A673 (cell line): ENCODE results near the gene ZBTB6. TPM values are rescaled to one million over a fixed set of nuclear protein-coding genes. Genes with fewer than 3 reads are reported as not detected.
"Not testable (repeated sequence)": the region's sequence is repeated elsewhere in the genome, so short reads cannot be mapped to it uniquely, and the experiment has no call there.

Experiments
- BruUV-seq: library from RNA; stranded (reverse); fragments of 400-500 nt; replicated peaks from 2 replicates; lab custom pipeline; 2021; lab: Mats Ljungman, UMichigan
- CTCF ChIA-PET: fragments of 300-600 bp; sonication (Branson Sonifier 250); formaldehyde crosslinking; loops from one replicate; lab custom pipeline; 2022; ENCODE audit warnings: antibody characterized with exemption; lab: Charles Lee
- POLR2A ChIA-PET: fragments of 300-600 bp; sonication (Branson Sonifier 250); formaldehyde crosslinking; loops from one replicate; lab custom pipeline; 2022; ENCODE audit warnings: antibody characterized with exemption; ENCODE audit not compliant: low non-redundant PET; lab: Charles Lee
- DNase-seq: peaks from one replicate; pipeline ENCODE4 v3.0.0-alpha.2; 2015; ENCODE audit warnings: low spot score
- H3K27ac ChIP-seq: fragments of 200-600 bp; sonication (generic); 2 replicates; pipeline ENCODE4 v1.5.1; 2016; ENCODE audit warnings: mixed run types, low read depth, mild to moderate bottlenecking, mixed read lengths, antibody characterized with exemption, low read length; ENCODE audit not compliant: poor library complexity, severe bottlenecking
- H3K27me3 ChIP-seq: fragments of 200-600 bp; sonication (generic); replicated peaks from 2 replicates; pipeline ENCODE4 v1.6.1; 2017; ENCODE audit warnings: mixed run types, low read depth, mild to moderate bottlenecking, mixed read lengths, antibody characterized with exemption, low read length; ENCODE audit not compliant: insufficient read depth, poor library complexity
- H3K36me3 ChIP-seq: fragments of 200-600 bp; sonication (generic); 2 replicates; pipeline ENCODE4 v1.6.1; 2016; ENCODE audit warnings: mixed run types, mild to moderate bottlenecking, mixed read lengths, antibody characterized with exemption, low read length; ENCODE audit not compliant: insufficient read depth, poor library complexity, severe bottlenecking
- H3K4me1 ChIP-seq: fragments of 200-600 bp; sonication (generic); 2 replicates; pipeline ENCODE4 v1.6.1; 2017; ENCODE audit warnings: mixed run types, mild to moderate bottlenecking, mixed read lengths, antibody characterized with exemption, low read length; ENCODE audit not compliant: insufficient read depth, poor library complexity, severe bottlenecking
- H3K4me3 ChIP-seq: fragments of 200-600 bp; sonication (generic); 2 replicates; pipeline ENCODE4 v1.5.1; 2016; ENCODE audit warnings: low read depth, mixed run types, mild to moderate bottlenecking, mixed read lengths, low read length; ENCODE audit not compliant: poor library complexity, severe bottlenecking
- H3K9me3 ChIP-seq: fragments of 200-600 bp; sonication (generic); 2 replicates; pipeline ENCODE4 v1.6.1; 2016; ENCODE audit warnings: mixed run types, low read depth, mild to moderate bottlenecking, mixed read lengths, antibody characterized with exemption, low read length; ENCODE audit not compliant: poor library complexity, severe bottlenecking
- EZH2 ChIP-seq: fragments of 200-600 bp; sonication (generic); IDR thresholded peaks from 2 replicates; pipeline ENCODE4 v1.6.1; 2017; ENCODE audit warnings: borderline replicate concordance, low read depth, mild to moderate bottlenecking, mixed read lengths, antibody characterized with exemption, low read length; ENCODE audit not compliant: poor library complexity, severe bottlenecking
- intact Hi-C: fragments of 100-400 bp; cut with micrococcal nuclease; formaldehyde crosslinking; loops from one replicate; pipeline ENCODE4 v1.10.0; 2022; ENCODE audit not compliant: unreplicated experiment
- total RNA-seq: library from RNA; stranded (reverse); gene quantifications from 2 replicates; pipeline ENCODE4 v1.2.3, GENCODE V29; 2021
- TF ChIP-seq, protein P1 (sequence below): fragments of 300-800, 200-600 bp; sonication (generic); conservative IDR thresholded peaks from 2 replicates; pipeline ENCODE4 v1.5.1; 2017; ENCODE audit warnings: low read depth, mild to moderate bottlenecking, antibody characterized with exemption, low read length, moderate library complexity, mixed read lengths

The ZBTB6 gene
- total RNA-seq, 1 experiment from 2014 or later, result 10.4 TPM

GRCh38 chr9:122875523-122875922 is 37.6 kb downstream of the ZBTB6 start:
- BruUV-seq, result no TSS peak
- no peak for DNase-seq
- Histone ChIP-seq H3K36me3 (peaks cover 73% of the 10 kb centered on the region), H3K4me1 (no peaks in the 10 kb centered on the region), H3K4me3 (no peak overlapping the region), H3K27ac (no peak overlapping the region), H3K9me3 (no peaks in the 10 kb centered on the region), H3K27me3 (no peaks in the 10 kb centered on the region)
- TF ChIP-seq, protein P1, sequence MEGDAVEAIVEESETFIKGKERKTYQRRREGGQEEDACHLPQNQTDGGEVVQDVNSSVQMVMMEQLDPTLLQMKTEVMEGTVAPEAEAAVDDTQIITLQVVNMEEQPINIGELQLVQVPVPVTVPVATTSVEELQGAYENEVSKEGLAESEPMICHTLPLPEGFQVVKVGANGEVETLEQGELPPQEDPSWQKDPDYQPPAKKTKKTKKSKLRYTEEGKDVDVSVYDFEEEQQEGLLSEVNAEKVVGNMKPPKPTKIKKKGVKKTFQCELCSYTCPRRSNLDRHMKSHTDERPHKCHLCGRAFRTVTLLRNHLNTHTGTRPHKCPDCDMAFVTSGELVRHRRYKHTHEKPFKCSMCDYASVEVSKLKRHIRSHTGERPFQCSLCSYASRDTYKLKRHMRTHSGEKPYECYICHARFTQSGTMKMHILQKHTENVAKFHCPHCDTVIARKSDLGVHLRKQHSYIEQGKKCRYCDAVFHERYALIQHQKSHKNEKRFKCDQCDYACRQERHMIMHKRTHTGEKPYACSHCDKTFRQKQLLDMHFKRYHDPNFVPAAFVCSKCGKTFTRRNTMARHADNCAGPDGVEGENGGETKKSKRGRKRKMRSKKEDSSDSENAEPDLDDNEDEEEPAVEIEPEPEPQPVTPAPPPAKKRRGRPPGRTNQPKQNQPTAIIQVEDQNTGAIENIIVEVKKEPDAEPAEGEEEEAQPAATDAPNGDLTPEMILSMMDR, result no peak
- no peak for TF ChIP-seq EZH2
- intact Hi-C loops, result no loop called here
- ChIA-PET CTCF (no interaction called here), POLR2A (no interaction called here)

DNA sequence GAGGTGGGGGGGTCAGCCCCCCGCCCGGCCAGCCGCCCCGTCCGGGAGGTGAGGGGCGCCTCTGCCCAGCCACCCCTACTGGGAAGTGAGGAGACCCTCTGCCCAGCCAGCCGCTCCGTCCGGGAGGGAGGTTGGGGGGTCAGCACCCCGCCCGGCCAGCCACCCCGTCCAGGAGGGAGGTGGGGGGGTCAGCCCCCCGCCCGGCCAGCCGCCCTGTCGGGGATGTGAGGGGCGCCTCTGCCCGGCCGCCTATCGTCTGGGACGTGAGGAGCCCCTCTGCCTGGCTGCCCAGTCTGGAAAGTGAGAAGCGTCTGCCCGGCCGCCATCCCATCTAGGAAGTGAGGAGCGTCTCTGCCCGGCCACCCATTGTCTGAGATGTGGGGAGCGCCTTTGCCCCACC is 45.8 kb downstream of the ZBTB6 start:
- intact Hi-C loops, H3K9me3 ChIP-seq, H3K27me3 ChIP-seq, H3K4me1 ChIP-seq, H3K27ac ChIP-seq, BruUV-seq, H3K4me3 ChIP-seq, DNase-seq, CTCF ChIA-PET, POLR2A ChIA-PET: not testable (repeated sequence)
- H3K36me3 ChIP-seq, result peaks cover 14% of the 10 kb centered on the region

DNA sequence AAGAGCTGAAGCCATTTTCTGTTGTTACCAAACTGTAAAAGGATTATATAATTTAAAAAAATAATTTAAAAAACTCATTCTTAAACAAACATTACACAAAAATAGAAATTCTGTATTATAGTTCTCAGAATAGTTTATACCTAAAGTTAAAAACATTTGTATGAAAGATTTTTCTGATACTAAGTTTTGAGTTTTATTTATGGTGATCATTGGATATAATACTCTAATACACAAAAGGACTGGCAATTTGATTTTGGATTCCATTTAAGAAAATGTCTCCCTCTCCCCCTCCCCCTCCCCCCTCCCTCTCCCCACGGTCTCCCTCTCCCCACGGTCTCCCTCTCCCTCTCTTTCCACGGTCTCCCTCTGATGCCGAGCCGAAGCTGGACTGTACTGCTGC is 47.0 kb downstream of the ZBTB6 start:
- H3K4me1 ChIP-seq, result no peaks in the 10 kb centered on the region
- POLR2A ChIA-PET, result no interaction called here
- intact Hi-C loops, result no loop called here
- H3K4me3 ChIP-seq, result no peak overlapping the region
- peaks cover 6% of the 10 kb centered on the region for H3K36me3 ChIP-seq
- BruUV-seq, result no TSS peak
- TF ChIP-seq, protein P1, result no peak
- TF ChIP-seq EZH2, result no peak
- no peak overlapping the region for H3K27ac ChIP-seq
- no peaks in the 10 kb centered on the region for H3K27me3 ChIP-seq
- CTCF ChIA-PET, result no interaction called here
- no peak for DNase-seq
- no peaks in the 10 kb centered on the region for H3K9me3 ChIP-seq

- DNase-seq, result no peak
- ChIA-PET CTCF (no interaction called here), POLR2A (no interaction called here)
- Histone ChIP-seq H3K36me3 (peaks cover 6% of the 10 kb centered on the region), H3K9me3 (no peaks in the 10 kb centered on the region), H3K4me1 (no peaks in the 10 kb centered on the region), H3K4me3 (no peak overlapping the region), H3K27me3 (no peaks in the 10 kb centered on the region), H3K27ac (no peak overlapping the region)
- TF ChIP-seq, protein P1, result no peak
- no peak for TF ChIP-seq EZH2
- no TSS peak for BruUV-seq
- intact Hi-C loops, result no loop called here
Observed at GRCh38 chr9:122865300-122865699, 47.8 kb downstream of the ZBTB6 start.
